ENCODE data around the gene WNT8A.

- no peak for TF ChIP-seq CTCF (IDR thresholded peaks at IDR 0.05; ENCODE audit: insufficient read depth, low read depth, low read length)
- TF ChIP-seq EZH2 (IDR thresholded peaks at IDR 0.05; ENCODE audit: insufficient read depth, low read length), result no peak
Observed at GRCh38 chr5:138111181-138111580, 27.3 kb downstream of the WNT8A start.
